BE2C (cell line): ENCODE measurements around the gene ACADS.

Experiments used
- DNase-seq: peaks from one replicate; pipeline ENCODE4 v3.0.0-alpha.2; 2020
- H3K27me3 ChIP-seq: fragments of 250-450 bp; sonication (Bioruptor Pico); 2 replicates; pipeline ENCODE4 v1.5.1; 2020; ENCODE audit warnings: mild to moderate bottlenecking
- H3K36me3 ChIP-seq: fragments of 250-450 bp; sonication (Bioruptor Pico); 2 replicates; pipeline ENCODE4 v1.5.1; 2020; ENCODE audit warnings: mild to moderate bottlenecking
- H3K4me1 ChIP-seq: fragments of 250-450 bp; sonication (Bioruptor Pico); 2 replicates; pipeline ENCODE4 v1.5.1; 2020
- H3K4me3 ChIP-seq: 2 replicates; pipeline ENCODE4 v1.5.1; 2011; ENCODE audit warnings: low read depth, low read length
- H3K9me3 ChIP-seq: fragments of 250-450 bp; sonication (Bioruptor Pico); 2 replicates; pipeline ENCODE4 v1.5.1; 2020
- CTCF ChIP-seq: IDR thresholded peaks from 2 replicates; pipeline ENCODE4 v1.5.1; 2012; ENCODE audit warnings: mild to moderate bottlenecking, low read depth, low read length

The ACADS gene

GRCh38 chr12:120705618-120706017 lies 20.0 kb upstream of the ACADS start:
- H3K4me3 ChIP-seq = no peak overlapping the region
- TF ChIP-seq CTCF = no peak

GRCh38 chr12:120706029-120706428 lies 19.6 kb upstream of the ACADS start:
- Histone ChIP-seq H3K4me1 (peaks cover 21% of the 10 kb centered on the region), H3K27me3 (no peaks in the 10 kb centered on the region), H3K9me3 (no peaks in the 10 kb centered on the region), H3K36me3 (peaks cover 21% of the 10 kb centered on the region), H3K4me3 (no peak overlapping the region)
- TF ChIP-seq CTCF = no peak
- no peak for DNase-seq

More at GRCh38 chr12:120705618-120706017, 20.0 kb upstream of the ACADS start:
- H3K36me3 ChIP-seq = peaks cover 23% of the 10 kb centered on the region
- DNase-seq = no peak
- no peaks in the 10 kb centered on the region for H3K27me3 ChIP-seq
- peaks cover 21% of the 10 kb centered on the region for H3K4me1 ChIP-seq
- H3K9me3 ChIP-seq = no peaks in the 10 kb centered on the region

GRCh38 chr12:120708651-120709050 lies 17.0 kb upstream of the ACADS start:
- H3K9me3 ChIP-seq = no peaks in the 10 kb centered on the region
- H3K4me3 ChIP-seq = no peak overlapping the region
- H3K4me1 ChIP-seq = peaks cover 23% of the 10 kb centered on the region
- DNase-seq = peak; percentile 71
- H3K27me3 ChIP-seq = no peaks in the 10 kb centered on the region
- H3K36me3 ChIP-seq = peaks cover 8% of the 10 kb centered on the region
- no peak for TF ChIP-seq CTCF

- peaks cover 24% of the 10 kb centered on the region for H3K36me3 ChIP-seq
Observed at GRCh38 chr12:120710031-120710804, 15.4 kb upstream of the ACADS start, which contains the start of gene UNC119B. Gene UNC119B (plus strand): TSS chr12:120710458. CDS start chr12:120710475, 17 bp downstream.

GRCh38 chr12:120710805-120711296 lies 14.8 kb upstream of the ACADS start:
- Histone ChIP-seq H3K27me3 (no peaks in the 10 kb centered on the region), H3K4me1 (peaks cover 23% of the 10 kb centered on the region), H3K4me3 (peak overlapping the region; percentile 91), H3K9me3 (no peaks in the 10 kb centered on the region), H3K36me3 (peaks cover 27% of the 10 kb centered on the region)
- DNase-seq = peak; percentile 26
- TF ChIP-seq CTCF = no peak

More at GRCh38 chr12:120710031-120710804, 15.4 kb upstream of the ACADS start, which contains the start of gene UNC119B:
- TF ChIP-seq CTCF = no peak
- peaks cover 23% of the 10 kb centered on the region for H3K4me1 ChIP-seq
- H3K27me3 ChIP-seq = no peaks in the 10 kb centered on the region
- H3K9me3 ChIP-seq = no peaks in the 10 kb centered on the region
- peak within 1 kb of the TSS; percentile 91 for H3K4me3 ChIP-seq
- peak; percentile 86 for DNase-seq

GRCh38 chr12:120711411-120711810 lies 14.2 kb upstream of the ACADS start:
- peak overlapping the region; percentile 91 for H3K4me3 ChIP-seq
- H3K36me3 ChIP-seq = peaks cover 31% of the 10 kb centered on the region
- H3K4me1 ChIP-seq = peaks cover 23% of the 10 kb centered on the region
- no peaks in the 10 kb centered on the region for H3K9me3 ChIP-seq
- peak; percentile 31 for DNase-seq
- no peak for TF ChIP-seq CTCF
- no peaks in the 10 kb centered on the region for H3K27me3 ChIP-seq
